CD4-positive, alpha-beta T cell treated with Interleukin-6 at 100 ng/mL for 8 hours (primary cell): ENCODE data around the gene SORBS1.

ENCODE experiments used
- DNase-seq: peaks from one replicate; pipeline ENCODE4 v3.0.0-alpha.2; 2020; ENCODE audit warnings: mixed read lengths, low spot score

SORBS1 gene

DNA sequence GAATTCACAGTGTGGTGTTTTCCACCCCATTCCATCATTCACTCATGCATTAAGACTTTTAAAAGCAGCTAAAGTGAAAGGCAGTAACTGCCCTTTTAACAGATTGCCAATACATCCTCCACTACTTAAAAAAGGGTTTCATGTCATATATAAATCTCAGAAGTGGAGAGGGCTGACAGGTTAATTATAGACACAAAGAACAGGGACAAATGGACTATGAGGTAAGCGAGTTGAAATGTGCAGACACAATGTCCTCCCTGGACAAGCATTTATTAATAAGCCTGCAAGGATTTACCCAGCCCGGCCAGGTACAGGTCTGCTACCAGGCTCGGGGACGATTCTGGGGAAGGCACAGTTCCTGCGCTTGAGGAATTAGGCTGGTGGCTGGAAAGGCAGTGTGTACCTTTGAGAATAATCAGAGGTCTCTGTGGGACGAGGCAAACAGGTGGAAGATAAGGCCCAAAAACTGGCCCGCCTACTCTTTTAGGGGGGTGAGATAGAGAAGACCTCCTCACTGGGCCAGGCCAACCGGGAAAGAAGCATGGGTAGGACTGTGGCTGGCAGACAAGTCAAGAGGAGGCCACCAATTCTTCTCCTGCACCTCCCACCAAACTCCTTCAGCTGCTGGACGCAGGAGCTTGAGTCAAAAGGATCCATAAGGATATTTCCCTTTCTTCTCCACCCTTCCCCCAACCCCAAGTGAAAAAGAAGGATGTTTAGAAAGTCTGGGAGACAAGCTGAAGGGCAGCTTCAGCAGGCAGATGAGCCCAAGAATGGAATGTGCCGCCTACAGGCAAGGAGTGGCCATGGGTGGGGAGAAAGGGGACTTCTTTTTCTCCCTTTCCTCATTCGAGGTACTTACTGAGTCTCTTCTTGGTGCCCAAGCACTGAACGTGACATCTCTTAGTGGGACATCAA lies 271.9 kb downstream of the SORBS1 start:
- DNase-seq: no peak

DNA sequence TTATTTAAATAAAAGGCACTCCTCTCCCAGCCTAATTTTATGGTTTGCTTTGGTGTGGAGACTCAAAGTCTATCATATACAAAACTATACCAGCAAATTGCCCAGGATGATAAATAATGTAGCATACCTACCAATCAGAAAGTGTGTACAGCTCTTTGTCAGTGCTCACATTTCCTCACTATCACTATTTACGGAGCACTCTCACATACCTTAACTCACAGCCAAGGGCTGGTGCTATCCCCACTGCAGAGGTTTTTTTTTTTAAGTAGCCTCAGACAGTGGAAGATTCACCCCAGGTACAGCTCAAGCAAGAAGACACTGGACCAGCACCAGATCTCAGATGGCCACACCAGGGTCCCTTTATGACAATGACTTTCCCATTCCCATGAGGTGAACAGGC lies 272.9 kb downstream of the SORBS1 start:
- DNase-seq: no peak

DNA sequence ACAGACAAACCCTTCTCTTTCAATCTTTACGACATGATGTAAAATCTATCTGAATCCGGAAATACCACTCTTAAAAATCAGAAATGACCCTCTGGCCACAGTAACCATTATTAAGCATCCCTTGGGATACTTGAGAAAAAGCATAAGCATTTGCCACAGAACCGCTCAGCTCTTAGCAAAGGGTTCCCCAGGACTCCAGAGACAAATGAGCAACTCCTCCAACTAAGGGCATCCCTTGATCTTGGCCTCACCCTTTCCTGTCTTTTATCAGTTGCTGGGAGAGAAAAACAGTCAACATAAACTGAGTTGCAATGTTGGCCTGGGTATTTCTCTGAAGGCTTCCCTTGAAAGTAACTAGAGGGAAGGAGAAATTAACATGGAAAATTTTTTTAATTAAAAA lies 273.9 kb downstream of the SORBS1 start:
- no peak for DNase-seq

DNA sequence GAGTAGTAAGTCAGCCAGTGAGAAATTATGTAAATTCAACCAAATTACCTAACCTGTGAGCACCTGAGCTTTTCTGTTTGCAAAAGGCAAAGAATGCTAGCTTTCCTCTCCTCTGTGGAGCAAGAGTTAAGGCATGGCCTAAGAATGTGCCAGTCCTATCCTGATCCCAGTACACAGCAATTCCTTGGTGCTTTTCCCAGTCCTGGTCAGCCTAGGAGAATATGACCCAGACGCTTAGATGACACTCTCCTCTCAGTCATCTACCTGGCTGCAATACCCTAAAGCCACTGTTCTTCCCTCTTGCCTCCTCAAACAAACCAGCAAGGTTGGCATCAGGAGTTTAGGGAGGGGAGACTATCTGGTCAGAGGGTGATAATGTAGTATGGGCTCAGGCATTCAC lies 274.5 kb downstream of the SORBS1 start:
- no peak for DNase-seq

DNA sequence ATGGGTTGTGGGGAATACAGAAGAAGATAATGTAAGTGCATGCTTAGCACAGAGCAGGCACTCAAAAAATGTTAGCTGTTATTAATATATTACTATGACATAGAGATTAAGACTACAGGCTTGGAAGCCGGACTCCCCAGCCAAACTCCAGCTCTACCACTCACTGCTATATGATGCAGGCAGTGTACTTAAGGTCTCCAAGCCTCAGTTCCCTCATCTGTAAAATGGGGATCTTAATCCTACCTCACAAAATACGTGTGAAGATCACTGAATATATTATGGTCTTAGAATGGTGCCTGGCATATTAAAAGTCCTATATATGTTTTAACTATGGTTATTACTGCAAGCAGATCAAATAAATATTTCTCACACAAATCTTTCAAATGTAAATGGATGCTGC lies 275.6 kb downstream of the SORBS1 start:
- DNase-seq: no peak

DNA sequence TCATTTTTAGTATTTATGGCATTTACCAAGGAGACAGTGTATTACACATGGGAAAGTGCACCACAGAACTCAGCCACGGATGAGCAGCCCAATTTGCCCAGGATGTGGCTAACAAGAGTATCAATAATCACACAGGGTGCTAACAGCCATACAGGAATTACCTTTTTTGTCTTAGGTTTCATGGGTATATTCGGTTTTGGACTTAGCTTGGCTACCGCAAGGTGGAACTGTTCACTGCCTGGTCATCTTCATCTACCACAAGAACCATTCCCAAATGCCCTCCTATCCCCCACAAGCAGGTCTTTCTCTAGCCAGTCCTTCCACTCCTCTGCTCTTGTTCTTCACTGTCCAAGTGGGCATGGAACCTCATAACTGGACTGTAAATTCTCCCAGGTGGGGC lies 276.4 kb downstream of the SORBS1 start:
- no peak for DNase-seq

DNA sequence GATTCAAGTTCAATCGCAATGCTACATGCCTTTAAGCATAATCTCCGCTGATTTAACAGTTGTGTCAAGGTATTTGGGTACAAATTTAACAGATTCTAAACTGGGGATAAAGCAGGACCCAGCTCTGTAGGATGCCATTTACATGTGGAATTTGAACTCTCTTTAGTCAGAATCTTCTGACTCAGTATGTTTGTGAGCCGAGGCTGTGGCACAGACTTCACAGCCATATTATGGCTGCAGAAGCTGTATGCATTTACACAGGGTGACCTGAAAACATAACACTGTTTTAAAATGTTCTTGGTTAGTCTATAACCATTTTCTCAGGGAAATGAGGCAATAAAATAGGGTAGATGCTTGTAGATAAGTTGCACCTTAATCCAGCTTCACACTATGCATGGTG lies 279.1 kb downstream of the SORBS1 start:
- no peak for DNase-seq

DNA sequence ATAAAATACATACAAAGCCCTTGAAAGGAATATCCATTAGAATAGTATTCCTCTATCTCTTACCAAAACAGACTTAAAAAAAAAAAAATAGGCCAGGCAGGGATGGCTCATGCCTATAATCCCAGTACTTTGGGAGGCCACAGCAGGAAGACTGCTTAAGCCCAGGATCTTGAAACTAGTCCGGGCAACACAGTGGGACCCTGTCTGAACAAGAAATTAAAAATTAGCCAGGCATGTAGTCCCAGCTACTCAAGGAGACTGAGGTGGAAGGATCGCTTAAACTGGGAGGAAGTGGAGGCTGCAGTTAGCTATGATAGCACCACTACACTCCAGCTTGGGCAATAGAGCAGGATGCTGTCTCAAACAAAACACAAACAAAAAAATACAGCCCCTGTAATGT lies 280.0 kb downstream of the SORBS1 start:
- no peak for DNase-seq

DNA sequence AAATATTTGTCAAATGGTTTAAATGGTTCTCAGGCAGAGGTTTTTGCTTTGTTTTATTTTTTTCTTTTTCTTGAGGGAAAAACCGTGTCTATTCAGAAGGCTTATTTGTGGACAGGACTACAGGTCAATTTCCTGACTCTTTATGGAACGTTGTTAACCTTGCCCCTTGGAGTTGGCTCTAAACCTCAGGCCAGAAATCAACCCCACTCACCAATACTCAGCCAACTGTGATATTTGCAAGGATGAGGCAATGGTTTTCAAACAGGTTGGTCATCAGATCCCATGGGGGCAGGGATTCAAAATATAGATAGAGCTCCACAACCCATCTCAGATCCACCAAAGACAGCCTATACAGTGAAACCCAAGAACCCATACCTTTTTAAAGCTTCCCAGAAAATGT lies 280.5 kb downstream of the SORBS1 start:
- DNase-seq: no peak

DNA sequence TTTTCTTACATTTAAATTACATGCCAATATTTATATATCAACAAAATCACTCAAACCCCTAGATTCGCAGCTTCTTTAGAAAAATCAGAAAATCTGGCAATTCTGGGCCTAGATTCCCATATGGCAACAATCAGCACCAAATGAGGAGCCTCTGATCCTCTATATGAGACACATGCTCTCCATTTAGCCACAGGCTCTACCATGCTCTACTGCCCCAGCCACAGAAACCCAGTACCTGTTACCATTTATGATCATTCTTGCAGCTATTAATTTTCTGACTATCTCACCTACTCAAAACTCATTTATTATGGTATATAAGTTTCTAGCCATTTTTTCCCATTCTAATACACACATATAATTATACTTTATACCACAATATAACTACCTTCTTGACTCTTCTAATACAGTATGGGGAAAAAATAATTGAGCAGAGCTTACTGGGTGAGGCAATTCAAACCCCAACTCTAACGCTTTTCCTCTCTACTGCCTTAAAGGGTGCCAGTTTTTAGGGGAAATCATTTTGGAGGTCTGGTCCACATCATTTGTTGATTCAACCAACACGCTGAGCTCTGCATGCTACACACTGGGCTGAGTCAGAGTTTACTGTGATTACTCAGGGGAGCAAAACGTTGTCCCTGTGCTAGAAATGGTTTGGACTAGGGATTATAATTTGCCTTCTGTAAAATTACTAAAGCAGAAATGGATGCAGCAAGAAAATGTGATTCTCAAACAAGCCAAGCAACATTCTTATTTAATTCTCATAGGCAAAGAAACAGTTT lies 281.9 kb downstream of the SORBS1 start:
- no peak for DNase-seq

DNA sequence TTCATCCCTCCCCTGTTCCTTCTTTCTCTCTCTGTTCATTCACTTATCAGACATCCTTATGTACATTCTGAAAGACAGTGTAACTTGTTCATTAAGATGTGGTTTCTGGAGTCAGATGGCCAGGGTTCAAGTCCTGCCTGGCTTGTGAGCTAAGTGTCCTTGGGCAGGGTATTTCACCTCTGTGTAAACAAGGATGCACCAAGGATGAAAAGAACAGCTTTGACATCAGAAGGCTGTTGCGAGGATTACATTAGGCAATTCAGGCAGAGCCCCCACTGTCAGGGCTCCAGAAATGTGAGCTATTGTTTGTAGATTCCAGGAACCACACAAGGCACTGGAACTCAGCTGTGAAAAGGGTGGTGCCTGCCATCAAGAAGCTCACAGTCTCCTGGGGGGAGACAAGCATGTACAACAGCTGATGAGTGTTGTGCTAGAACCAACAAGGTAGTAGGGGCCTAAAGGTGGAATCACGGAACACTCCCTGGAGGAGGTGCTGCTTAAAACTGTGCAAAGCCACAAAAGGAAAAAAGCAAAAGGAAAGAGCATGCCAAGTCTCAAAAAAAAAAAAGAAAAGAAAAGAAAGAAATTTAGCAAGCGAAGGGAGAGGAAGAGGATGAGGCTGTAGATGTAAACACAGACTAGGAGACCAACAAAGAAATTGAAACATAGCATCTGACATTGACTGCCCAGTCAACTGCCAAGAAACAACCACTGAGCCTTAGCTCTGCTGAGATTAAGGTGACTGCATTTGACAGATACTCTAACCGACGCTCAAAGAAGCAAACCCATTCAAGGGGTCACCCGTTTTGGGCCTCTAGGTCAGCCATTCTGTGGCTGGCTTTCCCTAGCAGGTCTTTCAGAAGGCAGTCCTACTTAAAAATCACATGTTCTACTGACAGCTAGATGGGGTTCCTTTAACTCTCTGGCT lies 282.8 kb downstream of the SORBS1 start:
- no peak for DNase-seq

DNA sequence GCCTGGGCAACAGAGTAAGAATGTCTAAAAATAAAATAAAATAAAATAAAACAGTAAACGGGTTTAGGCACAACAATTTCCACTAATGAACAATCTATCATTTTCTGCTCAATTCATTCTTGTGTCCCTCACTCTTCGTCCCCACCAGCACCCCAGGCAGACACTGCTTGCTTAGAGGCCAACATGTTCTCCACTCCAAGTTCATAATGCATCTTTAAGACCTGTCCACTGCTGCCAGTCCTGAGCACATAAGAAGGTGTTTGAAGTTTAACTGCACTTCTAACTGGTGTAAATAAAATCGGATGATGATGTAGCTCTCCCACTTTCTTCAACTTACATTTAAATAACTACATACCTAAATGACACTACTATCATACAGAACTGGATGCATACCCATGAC lies 283.6 kb downstream of the SORBS1 start:
- no peak for DNase-seq

DNA sequence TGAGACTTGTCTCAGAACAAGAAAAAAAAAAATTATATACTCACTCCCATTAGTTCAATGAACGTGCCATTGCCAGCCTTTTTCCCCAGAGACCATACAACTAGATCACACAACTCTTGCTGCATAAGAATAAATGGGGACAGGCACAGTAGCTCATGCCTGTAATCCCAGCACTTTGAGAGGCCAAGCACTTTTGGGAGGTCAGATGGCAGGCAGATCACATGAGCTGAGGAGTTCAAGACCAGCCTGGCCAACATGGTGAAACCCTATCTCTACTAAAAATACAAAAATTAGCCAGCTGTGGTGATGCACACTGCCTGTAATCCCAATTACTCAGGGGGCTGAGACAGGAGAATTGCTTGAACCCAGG lies 284.0 kb downstream of the SORBS1 start:
- DNase-seq: no peak

DNA sequence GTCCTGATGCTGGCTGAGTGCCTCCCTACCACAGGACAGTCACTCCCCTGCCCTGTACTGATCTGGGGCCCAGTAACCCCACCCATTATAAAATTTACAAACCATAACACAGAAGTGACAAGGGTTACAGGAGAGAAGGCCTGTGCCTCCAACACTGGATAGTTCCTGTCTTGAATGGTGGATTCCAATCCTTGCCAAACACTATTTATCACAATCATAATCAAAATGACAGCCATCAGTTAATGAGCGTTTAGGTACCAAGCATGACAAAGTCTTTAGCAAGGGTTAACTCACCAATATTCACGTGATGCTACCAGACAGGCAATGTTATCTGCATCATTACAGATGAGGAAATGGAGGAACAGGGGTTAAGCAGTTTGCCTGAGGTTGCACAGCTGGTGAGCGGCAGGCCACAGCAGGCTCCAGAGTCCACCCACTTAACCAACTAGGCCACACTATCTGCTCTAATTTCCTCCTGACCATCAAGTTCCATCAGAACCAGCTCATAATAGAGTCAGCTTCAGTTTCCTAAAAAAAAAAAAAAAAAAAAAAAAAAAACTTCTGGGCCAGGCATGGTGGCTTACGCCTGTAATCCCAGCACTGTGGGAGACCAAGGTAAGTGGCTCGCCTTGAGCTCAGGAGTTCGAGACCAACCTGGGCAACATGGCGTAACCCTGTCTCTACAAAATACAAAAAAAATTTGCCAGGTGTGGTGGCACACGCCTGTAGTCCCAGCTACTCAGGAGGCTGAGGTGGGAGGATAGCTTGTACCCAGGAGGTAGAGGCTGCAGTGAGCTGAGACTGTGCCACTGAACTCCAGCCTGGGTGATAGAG lies 284.6 kb downstream of the SORBS1 start:
- DNase-seq: no peak

DNA sequence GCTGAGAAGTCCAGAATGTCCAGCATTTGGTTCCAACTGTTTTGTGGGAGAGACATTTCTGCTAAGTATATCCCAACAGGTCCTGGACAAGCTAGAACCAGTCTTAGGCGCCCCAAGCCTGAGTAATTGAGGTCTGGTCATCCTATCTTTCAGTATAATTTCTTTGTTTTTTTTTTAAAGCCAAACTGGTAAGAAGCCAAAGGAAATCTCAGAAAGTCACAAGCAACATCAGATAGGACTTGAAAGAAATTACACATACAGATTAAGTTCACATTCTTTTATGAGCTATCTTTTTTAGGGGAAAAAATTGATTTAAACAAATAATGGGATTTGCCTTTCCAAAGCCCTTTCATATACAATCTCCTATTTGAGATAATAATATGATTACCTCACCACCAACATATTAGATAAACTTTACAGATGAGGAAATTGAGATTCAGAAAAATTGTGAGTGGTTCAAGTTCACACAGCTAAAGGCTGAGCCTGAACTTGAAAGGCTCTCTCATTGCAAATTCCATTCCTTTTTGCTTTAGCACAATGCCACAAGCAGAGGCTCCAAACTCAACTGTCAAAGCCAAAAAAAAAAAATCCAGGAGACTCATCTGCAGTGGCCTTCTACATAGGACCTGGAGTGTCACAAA lies 285.3 kb downstream of the SORBS1 start:
- DNase-seq: no peak

DNA sequence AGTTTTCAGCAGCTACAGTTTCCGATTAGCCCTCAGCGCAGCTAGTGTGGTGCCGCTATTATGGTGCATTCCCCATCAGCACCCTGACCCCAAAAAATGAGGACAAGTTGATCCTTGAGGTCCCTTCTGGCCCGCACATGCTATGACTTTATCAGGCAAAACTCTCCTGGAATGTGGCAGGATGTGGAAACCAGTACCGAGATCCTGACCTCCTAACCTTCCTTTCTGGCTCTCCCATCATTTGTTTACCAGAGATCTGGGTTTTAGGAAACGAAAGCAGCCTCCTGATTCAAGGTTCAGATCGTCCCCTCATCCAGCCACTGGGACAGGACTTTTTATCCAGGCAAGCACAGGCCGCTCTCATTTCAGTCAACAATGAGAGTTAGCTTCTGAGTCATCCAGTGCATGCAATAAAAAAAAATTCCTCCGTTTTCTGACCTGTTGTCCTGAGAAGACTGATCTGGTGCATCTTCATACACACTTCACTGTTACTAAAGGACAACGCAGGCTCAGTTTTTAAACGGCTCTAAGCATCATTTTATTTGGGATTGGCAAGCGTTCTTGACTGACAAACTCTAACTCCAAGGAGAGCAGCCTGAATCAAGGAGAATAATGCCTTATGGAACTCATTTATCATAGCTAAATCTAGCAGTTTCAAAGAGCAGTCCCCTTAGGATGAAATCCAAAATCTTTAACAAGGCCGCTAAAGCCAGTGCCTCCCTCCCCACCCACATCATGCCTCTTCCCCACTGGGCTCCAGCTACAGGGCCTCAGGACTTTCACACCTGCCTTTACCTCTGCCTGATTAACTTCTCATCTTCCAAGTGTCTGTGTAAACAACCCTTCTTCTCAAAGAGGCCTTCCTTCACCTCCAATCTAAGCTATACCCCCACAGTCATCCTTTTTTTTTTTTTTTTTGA lies 287.5 kb downstream of the SORBS1 start:
- DNase-seq: no peak

DNA sequence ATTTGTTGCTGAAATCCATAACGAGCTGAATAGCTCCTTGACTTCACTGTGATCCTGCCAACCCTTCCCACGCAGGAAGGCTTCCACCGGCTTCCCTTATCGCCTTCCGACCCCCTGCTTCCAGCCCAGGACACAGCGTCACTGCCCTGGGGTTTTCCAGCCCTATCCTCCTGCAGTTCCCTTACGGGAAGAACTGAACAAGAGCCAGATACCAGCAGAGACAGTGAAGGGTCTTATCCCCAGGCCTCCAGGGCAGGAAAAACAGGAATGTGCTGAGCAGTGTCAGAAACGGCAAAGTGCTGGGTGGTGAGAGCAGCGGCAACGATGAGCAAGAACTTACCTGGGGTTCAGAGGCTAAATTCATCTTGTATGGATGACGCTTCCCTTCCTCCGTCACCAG lies 292.7 kb downstream of the SORBS1 start:
- DNase-seq: no peak

DNA sequence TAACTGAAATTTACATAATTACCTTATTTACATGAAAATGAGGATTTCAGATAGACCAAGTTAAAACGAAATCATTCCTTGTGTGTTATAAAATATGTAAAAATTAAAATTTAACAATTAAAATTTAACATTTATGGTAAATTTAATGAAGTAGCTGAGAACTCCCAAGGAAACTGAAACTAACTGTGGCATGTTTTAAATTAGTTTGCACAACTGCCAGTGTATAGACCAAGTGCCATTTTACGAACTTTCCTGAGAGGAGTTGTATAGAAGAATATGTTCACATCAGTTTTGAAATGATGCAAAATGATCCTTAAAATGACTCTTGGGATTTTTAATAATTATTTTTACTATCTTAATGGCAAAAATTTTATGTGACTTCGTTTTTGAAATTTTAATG lies 293.9 kb downstream of the SORBS1 start:
- no peak for DNase-seq

DNA sequence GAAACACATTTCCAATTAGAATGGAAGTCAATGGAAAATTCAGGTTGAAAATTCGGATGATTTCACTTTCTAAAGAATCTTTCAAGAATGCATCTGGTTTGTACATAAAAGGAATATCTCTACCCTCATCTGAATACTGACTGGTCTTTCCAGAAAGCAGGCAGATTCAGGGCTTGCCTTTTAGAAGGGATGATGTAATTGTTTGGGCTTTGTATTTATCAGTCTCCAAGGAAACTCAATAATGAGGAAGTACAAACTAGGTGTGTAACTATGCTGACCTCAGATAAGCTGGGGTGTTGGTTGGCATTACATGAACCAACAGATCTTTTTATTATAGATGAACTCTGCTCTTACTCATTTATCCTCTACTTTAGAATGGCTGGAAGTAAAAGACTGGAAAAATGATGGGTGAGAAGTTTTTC lies 294.5 kb downstream of the SORBS1 start:
- DNase-seq: no peak

DNA sequence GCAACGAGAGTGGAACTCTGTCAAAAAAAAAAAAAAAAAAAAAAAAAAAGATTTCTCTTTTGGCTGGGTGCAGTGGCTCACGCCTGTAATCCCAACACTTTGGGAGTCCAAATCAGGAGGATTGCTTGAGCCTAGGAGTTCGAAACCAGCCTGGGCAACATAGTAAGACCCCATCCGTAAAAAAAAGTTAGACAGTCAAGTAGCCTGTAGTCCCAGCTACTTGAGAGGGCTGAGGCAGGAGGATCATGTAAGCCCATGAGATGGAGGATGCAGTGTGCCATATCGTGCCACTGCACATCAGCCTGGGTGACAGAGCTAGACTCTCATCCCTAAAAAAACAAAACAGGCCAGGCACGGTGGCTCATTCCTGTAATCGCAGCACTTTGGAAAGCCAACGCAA lies 295.6 kb downstream of the SORBS1 start:
- no peak for DNase-seq
